HG02973 (cell line): ENCODE data around the gene FUT6.
"Not testable (repeated sequence)": the region's sequence is repeated elsewhere in the genome, so short reads cannot be mapped to it uniquely, and the experiment has no call there.

Source experiments
- ATAC-seq: cut with Tn5 transposase; IDR thresholded peaks from one replicate; pipeline ENCODE4 v1.9.1; 2021; ENCODE audit warnings: moderate library complexity; ENCODE audit not compliant: unreplicated experiment

FUT6 gene, protein sequence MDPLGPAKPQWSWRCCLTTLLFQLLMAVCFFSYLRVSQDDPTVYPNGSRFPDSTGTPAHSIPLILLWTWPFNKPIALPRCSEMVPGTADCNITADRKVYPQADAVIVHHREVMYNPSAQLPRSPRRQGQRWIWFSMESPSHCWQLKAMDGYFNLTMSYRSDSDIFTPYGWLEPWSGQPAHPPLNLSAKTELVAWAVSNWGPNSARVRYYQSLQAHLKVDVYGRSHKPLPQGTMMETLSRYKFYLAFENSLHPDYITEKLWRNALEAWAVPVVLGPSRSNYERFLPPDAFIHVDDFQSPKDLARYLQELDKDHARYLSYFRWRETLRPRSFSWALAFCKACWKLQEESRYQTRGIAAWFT

DNA sequence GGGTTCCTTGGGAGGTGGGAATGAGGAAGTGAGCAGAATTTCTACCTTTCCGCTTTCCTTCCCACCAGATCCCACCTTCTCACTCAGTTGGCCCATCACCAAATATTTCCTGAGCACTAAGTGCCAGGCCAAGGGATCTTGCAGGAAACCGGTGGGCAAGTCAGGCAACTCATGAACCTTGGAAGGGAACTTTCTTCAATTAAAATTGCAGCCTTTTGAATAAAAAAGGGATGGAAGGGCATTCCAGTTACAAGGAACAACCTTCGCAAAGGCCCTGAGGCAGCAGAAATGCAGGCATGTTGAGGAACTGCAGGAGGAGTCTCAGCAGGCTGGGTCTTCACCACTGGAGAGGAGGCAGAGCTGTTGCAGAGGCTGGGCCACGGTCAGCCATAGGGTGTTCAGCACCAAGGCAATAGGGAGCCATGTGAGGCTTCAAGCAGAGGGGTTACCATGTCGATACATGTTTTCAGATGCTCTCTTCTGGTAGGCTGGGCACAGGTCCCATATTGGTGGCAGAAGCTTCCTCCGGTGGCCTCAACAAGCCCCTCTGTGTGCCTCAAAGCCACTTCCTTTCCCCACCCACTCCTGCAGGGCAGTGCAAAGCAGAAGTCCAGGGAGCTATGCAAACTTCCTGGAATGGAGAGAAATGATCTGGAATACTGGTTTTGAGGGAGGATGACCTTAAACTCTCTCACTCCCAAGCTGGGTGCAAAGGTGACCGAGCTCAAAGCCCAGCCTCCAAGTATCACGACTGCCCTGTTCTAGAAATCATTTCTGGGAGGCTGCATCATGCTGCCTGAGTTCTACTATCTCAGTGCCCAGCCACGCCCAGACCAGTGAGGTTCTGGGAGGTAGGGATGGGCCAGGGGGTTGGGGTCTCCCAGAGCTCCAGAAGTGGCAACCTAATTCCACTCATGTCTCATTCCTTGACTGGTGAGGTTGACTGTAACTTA lies at the start of gene FUT6:
Gene FUT6 (minus strand): TSS at position 638 of the 953 bp plus-strand sequence. CDS start 7,135 bp downstream, outside the sequence.
- ATAC-seq, result no peak

DNA sequence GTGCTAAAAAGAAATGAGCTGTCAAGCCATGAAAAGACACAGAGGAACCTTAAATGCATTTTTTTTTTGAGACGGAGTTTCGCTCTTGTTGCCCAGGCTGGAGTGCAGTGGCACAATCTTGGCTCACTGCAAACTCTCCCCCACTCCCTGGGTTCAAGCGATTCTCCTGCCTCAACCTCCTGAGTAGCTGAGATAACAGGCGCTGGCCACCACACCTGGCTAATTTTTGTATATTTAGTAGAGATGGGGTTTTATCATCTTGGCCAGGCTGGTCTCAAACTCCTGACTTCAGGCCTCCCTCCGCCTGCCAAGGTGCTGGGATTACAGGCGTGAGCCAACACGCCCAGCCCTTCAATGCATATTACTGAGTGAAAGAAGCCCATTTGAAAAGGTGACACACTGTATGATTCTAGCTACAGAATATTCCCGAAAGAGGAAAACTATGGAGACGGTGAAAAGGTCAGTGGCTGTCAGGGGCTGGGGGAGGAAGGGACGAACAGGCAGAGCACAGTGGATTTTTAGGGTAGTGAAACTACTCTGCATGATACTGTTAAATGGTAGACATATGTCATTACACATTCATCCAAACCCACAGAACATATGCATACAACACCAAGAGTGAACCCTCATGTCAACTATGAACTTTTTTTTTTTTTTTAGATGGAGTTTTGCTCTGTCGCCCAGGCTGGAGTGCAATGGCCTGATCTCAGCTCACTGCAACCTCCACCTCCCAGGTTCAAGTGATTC lies 44.7 kb upstream of the FUT6 start:
- ATAC-seq, result not testable (repeated sequence)

DNA sequence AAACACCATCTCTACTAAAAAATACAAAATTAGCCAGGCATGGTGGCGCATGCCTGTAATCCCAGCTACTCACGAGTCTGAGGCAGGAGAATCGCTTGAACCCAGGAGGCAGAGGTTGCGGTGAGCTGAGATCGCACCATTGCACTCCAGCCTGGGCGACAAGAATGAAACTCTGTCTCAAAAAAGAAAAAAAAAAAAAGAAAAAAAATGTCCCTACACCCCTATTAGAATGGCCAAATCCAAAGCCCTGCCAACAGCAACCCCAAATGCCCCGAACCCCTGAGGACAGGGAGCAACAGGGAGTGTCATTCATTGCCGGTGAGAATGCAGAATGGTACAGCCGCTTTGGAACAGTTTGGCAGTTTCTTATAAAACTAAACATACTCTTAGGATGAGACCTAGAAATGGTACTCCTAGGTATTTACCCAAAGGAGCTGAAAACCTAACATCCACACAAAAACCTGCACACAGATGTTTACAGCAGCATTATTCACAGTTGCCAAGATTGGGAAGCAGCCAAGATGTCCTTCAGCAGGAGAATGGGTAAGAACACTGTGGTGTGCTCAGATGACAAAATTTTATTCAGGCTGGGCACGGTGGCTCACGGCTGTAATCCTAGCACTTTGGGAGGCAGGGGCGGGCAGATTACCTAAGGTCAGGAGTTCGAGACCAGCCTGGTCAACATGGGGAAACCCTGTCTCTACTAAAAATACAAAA lies 43.8 kb upstream of the FUT6 start:
- ATAC-seq, result not testable (repeated sequence)

DNA sequence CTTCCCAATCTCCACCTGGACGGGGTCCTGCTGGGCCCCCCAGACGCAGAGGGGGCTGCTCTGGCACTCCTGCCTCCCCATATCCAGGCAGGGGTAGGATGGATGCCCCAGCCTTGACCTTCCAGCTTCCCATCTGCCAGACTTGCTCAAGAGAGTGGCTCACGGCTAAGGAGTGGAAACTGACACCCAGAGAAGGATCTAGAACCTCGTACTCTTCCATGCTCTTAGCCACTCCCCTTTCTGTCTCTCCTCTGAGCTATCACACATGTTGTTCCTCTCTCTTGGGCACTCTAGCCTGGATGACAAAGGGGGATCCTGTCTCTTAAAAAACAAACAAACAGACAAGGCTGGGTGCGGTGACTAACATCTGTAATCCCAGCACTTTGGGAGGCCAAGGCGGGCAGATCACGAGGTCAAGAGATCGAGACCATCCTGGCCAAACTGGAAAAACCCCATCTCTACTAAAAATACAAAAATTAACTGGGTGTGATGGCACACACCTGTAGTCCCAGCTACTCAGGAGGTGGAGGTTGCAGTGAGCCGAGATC lies 43.0 kb upstream of the FUT6 start:
- ATAC-seq, result no peak

DNA sequence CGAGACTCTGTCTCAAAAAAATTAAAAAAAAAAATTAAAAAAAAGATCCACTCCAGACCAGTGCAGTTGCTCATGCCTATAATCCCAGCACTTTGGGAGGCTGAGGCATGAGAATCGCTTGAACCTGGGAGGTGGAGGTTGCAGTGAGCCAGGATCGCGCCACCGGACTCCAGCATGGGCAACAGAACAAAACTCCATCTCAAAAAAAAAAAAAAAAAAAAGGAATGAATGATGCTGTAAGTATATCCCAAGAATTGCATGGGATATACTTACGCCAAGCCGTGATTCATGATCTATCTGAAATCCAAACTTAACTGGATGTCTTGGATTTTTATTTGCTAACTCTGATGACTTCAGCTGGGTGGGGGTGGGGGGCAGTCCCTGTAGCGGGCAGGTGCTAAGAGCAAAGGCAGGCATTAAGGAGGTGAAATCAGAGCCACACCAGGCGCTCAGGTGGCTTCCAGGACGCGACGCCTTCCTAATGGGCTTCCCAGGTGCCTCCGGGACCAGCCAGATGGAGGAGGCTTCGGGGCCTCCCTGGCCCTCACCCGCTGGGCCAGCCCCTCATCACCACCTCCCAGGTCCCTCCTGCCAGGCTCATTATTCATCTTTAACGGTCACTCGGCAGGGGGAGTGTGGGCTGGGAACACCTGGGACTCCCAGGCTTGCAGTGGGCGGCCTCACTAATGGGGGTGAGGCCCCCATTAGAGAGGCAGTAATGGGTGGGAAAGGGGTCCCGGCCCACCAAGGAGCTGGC lies 42.2 kb upstream of the FUT6 start:
- no peak for ATAC-seq

DNA sequence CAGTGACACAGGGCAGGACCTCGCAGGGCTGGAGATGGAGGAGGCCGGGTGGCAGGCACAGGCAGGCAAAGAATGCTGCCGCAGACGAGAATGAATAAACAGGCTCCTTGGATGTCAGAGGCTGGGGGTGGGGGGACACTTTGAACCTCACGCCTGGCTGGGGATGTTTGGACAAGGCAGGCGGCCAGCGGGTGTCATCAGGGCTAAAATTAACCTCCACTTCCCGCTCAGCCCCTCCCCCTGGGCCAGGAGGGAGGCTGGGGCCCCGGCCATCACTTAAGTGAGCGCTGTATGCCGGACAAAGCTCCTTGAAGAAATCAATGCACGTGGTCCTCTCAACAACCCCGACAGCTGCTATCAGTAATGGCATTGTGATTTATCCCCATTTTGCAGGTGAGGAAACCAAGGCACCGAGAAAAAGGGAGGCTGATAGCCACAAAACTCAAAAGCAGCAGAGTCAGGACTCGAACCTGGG lies 41.1 kb upstream of the FUT6 start:
- no peak for ATAC-seq

DNA sequence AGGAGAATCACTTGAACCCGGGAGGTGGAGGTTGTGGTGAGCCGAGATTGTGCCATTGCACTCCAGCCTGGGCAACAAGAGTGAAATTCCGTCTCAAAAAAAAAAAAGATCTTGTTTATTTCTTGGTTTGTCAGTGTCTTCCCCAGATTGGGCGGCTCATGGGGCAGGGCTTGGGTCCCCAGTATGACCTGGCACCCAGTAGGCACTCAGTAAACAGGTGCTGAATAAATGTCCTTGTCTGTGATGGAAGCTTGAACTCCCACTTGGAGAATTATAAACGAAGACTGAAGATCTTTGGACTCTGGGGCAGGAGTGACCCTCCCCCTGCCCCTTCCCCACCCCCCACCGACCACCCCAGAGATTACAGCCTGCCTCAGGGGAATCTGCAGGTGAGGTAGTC lies 40.7 kb upstream of the FUT6 start:
- ATAC-seq, result no peak

DNA sequence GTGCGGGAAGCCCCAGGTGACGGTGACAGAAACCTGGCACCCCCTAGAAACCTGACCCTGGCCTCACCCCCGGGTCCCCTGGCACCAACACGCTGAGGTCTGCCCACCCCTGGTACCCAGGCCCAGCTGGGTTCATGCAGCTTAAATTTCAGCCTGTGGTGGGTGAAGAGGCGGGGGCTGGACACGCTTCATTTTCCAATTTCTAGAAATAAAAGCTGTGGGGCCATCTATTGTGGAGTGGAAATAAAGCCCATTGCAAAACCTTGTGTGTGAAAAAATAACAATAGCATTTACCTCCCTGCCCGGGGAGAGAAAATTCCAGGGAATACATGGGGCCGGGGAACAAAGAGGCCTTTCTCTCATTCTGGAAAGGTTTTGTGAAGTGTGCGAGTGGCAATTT lies 38.4 kb upstream of the FUT6 start:
- no peak for ATAC-seq

DNA sequence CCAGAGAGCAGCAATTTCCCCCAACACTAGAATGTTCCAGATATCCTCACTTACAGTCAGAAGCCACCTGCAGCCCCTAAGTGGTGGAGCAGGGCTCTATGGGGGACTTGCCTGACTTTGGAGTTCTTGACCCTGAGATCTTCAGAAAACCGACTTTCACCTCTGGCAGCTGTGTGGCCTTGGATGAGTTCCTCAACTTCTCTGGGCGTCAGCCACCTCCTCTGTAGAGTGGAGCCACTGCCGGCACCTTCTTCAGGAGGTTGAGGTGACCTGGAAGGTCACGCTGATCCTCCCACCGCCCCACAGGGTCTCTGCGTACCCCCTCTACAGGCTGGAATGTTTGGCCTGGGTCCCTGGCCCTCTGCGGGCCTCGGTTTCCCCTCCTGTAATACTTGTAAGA lies 37.9 kb upstream of the FUT6 start:
- no peak for ATAC-seq

DNA sequence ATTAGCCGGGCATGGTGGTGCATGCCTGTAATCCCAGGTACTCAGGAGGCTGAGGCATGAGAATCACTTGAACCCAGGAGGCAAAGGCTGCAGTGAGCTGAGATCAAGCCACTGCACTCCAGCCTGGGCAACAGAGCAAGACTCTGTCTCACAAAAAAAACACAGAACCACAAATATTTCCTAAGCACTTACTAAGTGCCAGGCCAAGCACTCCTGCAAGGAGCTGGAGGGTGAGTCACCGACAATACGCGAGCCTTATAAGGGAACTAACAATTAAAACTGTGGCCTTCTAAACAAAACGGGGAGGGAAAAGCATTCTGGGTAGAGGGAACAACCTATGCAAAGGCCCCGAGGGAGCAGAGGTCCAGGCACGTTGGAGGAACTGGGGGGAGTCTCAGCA lies 35.0 kb upstream of the FUT6 start:
- not testable (repeated sequence) for ATAC-seq

DNA sequence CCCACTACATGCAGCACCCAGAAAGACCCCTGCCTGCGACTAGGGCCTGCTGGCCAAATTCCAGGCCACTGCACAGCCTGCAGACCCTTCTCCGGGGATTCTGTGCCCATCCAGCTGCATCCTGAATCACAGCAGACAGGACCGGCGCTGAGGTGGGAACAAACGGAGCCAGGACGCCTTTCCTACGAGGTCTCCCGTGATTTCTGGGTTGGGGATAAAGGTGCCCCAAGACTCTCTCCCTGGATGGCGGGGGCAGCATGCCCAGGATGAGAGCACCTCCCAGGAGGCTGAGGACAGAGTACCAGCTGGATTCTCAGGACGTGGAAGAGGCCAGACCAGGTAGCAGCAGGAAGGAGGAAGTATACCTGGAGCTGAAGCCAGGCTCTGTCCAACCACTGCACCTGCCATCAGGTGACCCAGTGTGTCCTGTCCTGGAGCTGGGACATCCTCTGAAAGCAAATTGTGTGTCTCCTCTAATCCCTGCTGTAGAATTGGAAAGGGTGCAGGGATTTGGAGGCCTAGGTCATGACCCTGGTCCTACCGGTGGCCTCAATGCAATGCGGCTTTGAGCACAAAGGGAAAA lies 34.2 kb upstream of the FUT6 start:
- ATAC-seq, result no peak

DNA sequence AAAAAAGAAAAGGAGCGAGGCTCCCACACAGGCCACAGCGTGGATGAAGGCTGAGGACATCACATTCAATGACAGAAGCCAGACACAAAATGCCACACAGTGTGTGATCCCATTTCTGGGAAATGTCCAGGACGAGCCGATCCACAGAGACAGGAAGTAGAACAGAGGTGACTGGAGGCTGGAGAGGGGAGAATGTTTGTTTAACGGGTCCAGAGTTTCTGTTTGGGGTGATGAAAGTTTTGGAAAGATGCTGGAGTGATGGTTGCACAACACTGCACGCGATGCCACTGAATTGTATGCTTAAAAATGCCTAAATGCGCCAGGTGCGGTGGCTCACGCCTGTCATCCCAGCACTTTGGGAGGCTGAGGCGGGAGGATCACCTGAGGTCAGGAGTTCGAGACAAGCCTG lies 31.5 kb upstream of the FUT6 start:
- ATAC-seq, result no peak

DNA sequence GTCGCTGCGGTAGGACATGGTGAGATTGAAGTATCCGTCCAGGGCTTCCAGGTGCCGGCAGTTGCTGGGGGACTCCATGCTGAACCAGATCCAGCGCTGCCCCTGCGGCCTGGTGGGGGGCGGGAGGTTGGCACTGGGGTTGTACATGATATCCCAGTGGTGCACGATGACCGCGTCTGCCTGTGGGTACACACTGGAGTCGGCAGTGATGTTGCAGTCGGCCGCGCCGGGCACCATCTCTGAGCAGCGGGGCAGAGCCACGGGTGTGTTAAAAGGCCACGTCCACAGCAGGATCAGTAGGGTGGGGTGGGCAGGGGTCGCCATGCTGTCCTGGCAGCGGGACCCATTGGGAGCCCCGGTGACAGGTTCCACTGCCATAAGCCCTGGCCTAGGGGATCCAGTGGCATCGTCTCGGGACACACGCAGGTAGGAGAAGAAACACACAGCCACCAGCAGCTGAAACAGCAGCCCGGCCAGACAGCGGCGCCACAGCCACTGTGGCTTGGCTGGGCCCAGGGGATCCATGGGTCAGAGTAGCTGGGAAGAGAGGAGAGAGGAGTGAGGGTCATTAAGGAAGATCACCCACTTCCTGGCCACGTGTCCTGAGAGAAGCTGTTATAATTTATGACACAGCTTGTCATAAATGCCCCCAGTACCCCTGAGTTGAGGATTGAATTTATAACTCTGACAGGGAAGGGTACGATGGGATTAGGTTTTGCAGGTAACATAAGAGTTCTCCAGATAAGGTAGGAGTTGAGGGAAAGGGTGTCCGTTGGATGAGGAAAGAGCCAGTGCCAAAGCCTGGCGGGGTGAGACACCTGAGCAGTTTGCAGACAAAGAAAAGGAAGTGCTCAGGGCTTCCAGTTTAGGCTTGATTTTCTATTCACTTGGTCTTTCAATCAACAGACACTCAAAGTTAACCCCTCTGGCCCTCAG lies 28.0 kb upstream of the FUT6 start:
- ATAC-seq, result no peak

DNA sequence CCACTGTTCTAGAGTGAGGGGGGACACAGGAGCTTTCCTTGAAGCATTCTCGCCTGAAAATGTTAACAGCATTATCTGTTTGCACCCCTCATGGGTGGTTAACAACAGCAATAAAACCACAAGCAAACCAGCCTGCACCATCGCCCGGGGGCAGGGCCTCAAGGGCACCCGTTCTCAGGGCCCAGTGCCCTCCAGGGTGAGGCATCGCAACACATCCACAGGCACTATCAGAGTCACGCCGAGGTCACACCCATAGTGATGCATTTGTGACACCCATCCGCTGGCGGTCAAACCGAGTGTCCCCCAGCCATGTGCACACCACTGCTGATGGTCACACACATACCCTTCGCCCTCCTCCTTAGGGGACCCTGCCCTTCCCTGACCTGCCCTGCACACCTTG lies 26.3 kb upstream of the FUT6 start:
- no peak for ATAC-seq

DNA sequence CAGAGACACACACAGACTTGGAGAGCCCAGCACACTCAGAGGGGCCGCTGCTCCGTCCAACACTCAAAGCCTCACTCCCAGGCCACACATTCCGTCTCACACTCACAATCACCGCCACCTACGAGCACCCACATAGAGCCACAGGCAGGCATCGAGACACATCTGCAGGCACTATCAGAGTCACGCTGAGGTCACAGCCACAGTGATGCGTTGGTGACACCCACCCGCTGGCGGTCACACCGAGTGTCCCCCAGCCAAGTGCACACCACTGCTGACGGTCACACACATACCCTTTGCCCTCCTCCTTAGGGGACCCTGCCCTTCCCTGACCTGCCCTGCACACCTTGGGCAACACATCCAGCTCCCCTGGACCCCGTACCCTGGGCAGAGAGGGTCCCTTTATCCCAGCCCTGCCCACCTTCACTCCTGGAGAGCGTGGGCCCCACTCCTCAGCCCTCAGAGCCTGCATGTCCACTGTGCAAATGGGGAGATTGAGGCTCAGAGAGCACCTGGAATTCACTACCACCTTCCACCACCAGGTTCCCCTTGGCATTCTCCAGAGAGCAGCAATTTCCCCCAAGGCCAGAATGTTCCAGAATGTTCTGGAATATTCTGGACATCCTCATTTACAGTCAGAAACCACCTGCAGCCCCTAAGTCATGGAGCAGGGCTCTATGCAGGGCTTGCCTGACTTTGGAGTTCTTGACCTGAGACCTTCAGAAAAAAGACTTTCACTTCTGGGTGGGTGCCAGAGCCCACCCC lies 25.4 kb upstream of the FUT6 start:
- no peak for ATAC-seq

DNA sequence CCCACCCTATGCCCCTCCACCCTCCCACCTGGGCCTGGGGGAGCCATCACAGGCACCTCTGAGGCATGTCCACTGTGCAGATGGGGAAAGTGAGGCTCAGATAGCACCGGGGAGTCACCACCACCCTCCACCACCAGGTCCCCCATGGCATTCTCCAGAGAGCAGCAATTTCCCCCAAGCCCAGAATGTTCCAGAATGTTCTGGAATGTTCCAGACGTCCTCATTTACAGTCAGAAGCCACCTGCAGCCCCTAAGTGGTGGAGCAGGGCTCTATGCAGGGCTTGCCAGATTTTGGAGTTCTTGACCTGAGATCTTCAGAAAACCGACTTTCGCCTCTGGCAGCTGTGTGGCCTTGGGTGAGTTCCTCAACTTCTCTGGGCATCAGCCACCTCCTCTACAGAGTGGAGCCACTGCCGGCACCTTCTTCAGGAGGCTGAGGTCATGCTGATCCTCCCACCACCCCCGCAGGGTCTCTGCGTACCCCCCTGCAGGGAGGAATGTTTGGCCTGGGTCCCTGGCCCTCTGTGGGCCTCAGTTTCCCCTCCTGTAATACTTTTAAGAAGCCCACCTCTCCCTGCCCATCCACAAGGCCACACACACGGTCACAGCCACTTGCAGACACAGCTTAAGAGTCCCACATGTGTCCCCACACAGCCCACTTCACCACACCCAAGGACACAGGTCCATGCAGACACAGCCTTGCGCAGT lies 24.7 kb upstream of the FUT6 start:
- ATAC-seq, result no peak
